Measurements from ENCODE around the gene KCNN3.

DNA sequence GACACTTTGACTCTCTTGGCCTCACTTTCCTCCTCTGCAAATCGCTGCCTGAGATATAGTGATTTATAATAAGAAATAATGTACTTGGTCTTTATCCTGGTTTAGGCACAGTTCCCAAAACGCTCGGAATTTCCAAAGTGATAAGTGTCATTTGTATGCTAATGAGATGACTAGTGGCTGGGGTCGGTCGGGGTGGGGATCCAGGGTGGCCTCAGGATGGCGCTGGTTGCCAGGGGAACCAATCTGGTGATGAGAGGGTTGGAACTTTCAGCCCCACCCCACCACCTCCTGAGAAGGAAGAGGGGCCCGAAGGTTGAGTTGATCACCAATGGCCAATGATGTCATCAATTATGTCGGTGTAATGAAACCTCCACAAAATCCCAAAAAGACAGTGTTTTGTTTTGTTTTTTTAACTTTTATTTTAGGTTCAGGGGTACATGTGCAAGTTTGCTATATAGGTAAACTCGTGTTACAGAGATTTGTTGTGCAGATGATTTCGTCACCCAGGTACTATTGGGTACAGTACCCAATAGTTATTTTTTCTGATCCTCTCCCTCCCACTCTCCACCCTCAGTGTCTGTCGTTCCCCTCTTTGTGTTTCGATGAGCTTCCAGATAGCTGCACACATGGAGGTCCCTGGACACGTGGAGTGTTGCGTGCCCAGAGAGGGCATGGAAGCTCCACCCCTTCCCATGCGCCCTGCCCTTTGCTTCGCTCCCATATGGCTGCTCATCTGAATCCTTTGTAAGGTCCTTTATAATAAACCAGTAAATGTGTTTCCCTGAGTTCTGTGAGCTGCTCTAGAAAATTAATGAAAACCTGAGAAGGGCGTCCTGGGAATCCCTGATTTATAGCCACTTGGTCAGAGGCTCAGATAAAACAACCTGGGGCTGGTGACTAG, 97.2 kb downstream of the KCNN3 start:
- TF ChIP-seq SIN3A (IDR thresholded peaks at IDR 0.05; ENCODE audit: borderline replicate concordance, insufficient read depth, low read length) = no peak
- no peak for TF ChIP-seq POLR2AphosphoS5 (IDR thresholded peaks at IDR 0.05; ENCODE audit: low read depth, low read length)

All from PFSK-1 (cell line).